H1 (cell line): ENCODE data around the gene OMA1. TPM values are rescaled to one million over a fixed set of nuclear protein-coding genes. Genes with fewer than 3 reads are reported as not detected.

Source experiments
- ASH2L ChIP-seq: fragments of 200-600, 300-600 bp; sonication (generic); IDR thresholded peaks from one replicate; pipeline ENCODE4 v1.7.1; 2017; ENCODE audit warnings: low read length
- BACH1 ChIP-seq: IDR thresholded peaks from 2 replicates; pipeline ENCODE4 v1.6.1; 2012; ENCODE audit warnings: low read length, improper control_type of control experiment
- BCL11A ChIP-seq, 2 experiments: IDR thresholded peaks; one replicate each; pipeline ENCODE4 v1.6.1; 2011; ENCODE audit warnings: low read depth in 2 of 2, low read length in 2 of 2, mild to moderate bottlenecking in 2 of 2
- CBX8 ChIP-seq: fragments of 300-800, 300-1000 bp; sonication (generic); IDR thresholded peaks from 2 replicates; pipeline ENCODE4 v1.7.1; 2016; ENCODE audit warnings: low read depth, low read length, borderline replicate concordance
- CEBPB ChIP-seq: IDR thresholded peaks from 2 replicates; pipeline ENCODE4 v1.6.1; 2012; ENCODE audit warnings: low read depth, low read length
- CHD1 ChIP-seq: IDR thresholded peaks from 2 replicates; pipeline ENCODE4 v1.6.1; 2012; ENCODE audit warnings: low read depth, low read length, improper control_type of control experiment
- CHD2 ChIP-seq: IDR thresholded peaks from 2 replicates; pipeline ENCODE4 v1.6.1; 2012; ENCODE audit warnings: low read length, improper control_type of control experiment
- CREB1 ChIP-seq: IDR thresholded peaks from 2 replicates; pipeline ENCODE4 v1.6.1; 2012; ENCODE audit warnings: inconsistent platforms
- CTBP2 ChIP-seq: IDR thresholded peaks from 2 replicates; pipeline ENCODE4 v1.7.0; 2011; ENCODE audit warnings: borderline replicate concordance, mild to moderate bottlenecking, moderate library complexity, mixed read lengths, low read length; ENCODE audit not compliant: insufficient read depth, insufficient read length
- EZH2 ChIP-seq: fragments of 200-600 bp; sonication (generic); IDR thresholded peaks from 2 replicates; pipeline ENCODE4 v1.7.1; 2012; ENCODE audit warnings: low read depth, mild to moderate bottlenecking, moderate library complexity, low read length, inconsistent platforms; ENCODE audit not compliant: severe bottlenecking
- GABPA ChIP-seq: IDR thresholded peaks from 2 replicates; pipeline ENCODE4 v1.6.1; 2011; ENCODE audit warnings: mild to moderate bottlenecking, low read length, moderate library complexity, borderline replicate concordance; ENCODE audit not compliant: insufficient read depth
- GTF2F1 ChIP-seq: IDR thresholded peaks from 2 replicates; pipeline ENCODE4 v1.6.1; 2012; ENCODE audit warnings: low read depth, low read length, improper control_type of control experiment, borderline replicate concordance
- HDAC2 ChIP-seq, 2 experiments: fragments of 300-600 bp in 1 of 2; sonication (generic) in 1 of 2; IDR thresholded peaks; 2 replicates each; pipeline ENCODE4 v1.6.1; 2011 to 2012; ENCODE audit warnings: low read depth in 2 of 2, low read length in 2 of 2, mild to moderate bottlenecking in 2 of 2, moderate library complexity in 2 of 2, borderline replicate concordance in 1 of 2, inconsistent platforms in 1 of 2
- JUN ChIP-seq: IDR thresholded peaks from 2 replicates; pipeline ENCODE4 v1.6.1; 2011; ENCODE audit warnings: low read depth, mild to moderate bottlenecking, improper control_type of control experiment, low read length
- KDM1A ChIP-seq: fragments of 200-600, 300-600 bp; sonication (generic); IDR thresholded peaks from 2 replicates; pipeline ENCODE4 v1.7.1; 2016; ENCODE audit warnings: mild to moderate bottlenecking, low read length, borderline replicate concordance
- NANOG ChIP-seq: IDR thresholded peaks from 2 replicates; pipeline ENCODE4 v1.6.1; 2011; ENCODE audit warnings: low read length, low read depth, mild to moderate bottlenecking, inconsistent platforms; ENCODE audit not compliant: insufficient read depth, poor library complexity, severe bottlenecking
- POLR2A ChIP-seq, 2 experiments: IDR thresholded peaks; 1 replicate in 1 of 2; 2 replicates in 1 of 2; pipeline ENCODE4 v1.6.1; 2011; ENCODE audit warnings: low read depth in 2 of 2, low read length in 2 of 2, mild to moderate bottlenecking in 2 of 2; ENCODE audit errors: control extremely low read depth in 1 of 2
- POLR2AphosphoS5 ChIP-seq: IDR thresholded peaks from 2 replicates; pipeline ENCODE4 v1.6.1; 2011; ENCODE audit warnings: low read depth, low read length
- RBBP5 ChIP-seq: IDR thresholded peaks from 2 replicates; pipeline ENCODE4 v1.7.1; 2012; ENCODE audit warnings: low read depth, mild to moderate bottlenecking, inconsistent platforms, low read length, moderate library complexity, borderline replicate concordance
- SP4 ChIP-seq: IDR thresholded peaks from 2 replicates; pipeline ENCODE4 v1.6.1; 2012; ENCODE audit warnings: low read length, inconsistent platforms
- SUZ12 ChIP-seq: fragments of 200-600 bp; sonication (generic); IDR thresholded peaks from 2 replicates; pipeline ENCODE4 v1.6.1; 2012; ENCODE audit warnings: mild to moderate bottlenecking, inconsistent platforms, low read length, moderate library complexity, mixed read lengths
- polyA plus RNA-seq, 7 experiments: library from polyadenylated mRNA; depleted of rRNA in 3 of 7; stranded (reverse) in 5 of 7; unstranded in 2 of 7; fragments of >200 nt in 5 of 7; fragments of 200-250 nt in 2 of 7; gene quantifications; 1 replicate in 5 of 7; 2 replicates in 1 of 7; 4 replicates in 1 of 7; pipeline versions ENCODE4 v1.2.1 to v1.2.3, GENCODE V29; 2011 to 2013; ENCODE audit warnings: missing spikeins in 2 of 7, mixed read lengths in 2 of 7
- total RNA-seq: library from RNA; stranded (reverse); fragmentation: NEBNext Ultra II Directional; extraction: Animal tissue kit (Norgen Biotek cat#: 25700); gene quantifications from 2 replicates; pipeline ENCODE4 v1.2.1, GENCODE V29; 2021
- TF ChIP-seq, protein P1 (sequence below): IDR thresholded peaks from 2 replicates; pipeline ENCODE4 v1.6.1; 2012; ENCODE audit warnings: low read length, inconsistent platforms

OMA1 gene
- total and polyA plus RNA-seq, 2 of the 8 experiments (the other 6 are each of a cell fraction or from before 2014, with no cell fraction given) = 7.7 to 11.7 TPM

DNA sequence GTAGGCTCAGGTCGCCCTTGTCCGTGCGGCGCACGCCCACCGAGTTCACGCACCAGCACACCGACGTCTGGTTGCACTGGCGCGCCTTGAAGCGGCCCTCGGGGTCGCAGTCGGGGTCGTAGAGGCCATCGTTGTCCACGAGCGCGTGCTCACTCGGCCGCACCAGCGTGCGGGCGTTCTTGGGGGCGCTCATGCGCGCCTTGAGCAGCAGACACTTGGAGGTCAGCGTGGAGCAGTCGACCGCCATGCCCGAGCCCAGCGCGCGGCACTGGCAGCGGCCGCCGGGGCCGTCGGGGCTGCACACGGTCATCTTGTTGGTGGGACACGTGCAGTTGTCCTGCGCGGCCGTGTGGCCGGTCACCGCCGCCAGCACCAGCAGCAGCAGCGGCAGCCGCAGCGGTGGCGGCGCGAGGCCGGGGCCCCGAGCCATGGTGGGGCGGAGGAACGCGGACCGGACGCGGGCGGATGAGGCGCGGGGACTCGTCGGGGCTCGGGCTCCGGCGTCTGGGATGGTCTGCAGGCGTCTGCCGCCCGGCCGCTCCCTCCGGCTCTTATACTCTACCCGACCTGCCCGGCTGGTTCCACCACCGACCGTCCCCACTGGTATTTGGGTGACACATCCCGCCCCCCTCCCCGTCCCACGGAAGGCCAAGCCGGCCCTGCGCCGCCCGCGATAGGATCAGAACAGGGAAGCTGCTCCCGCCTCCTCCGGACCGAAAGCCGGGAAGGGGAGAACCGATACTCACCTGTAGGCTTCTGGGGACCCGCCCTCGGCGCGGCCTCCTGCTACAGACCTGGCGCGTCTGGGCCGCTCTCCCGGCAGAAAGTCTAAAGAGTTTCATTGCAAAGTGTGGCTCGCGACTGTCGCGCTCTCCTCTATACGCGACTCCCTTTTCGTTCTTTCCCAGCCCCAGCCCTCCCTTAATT is 30.5 kb upstream of the OMA1 start, which contains the start of gene TACSTD2 (continued):
- TF ChIP-seq, protein P1, sequence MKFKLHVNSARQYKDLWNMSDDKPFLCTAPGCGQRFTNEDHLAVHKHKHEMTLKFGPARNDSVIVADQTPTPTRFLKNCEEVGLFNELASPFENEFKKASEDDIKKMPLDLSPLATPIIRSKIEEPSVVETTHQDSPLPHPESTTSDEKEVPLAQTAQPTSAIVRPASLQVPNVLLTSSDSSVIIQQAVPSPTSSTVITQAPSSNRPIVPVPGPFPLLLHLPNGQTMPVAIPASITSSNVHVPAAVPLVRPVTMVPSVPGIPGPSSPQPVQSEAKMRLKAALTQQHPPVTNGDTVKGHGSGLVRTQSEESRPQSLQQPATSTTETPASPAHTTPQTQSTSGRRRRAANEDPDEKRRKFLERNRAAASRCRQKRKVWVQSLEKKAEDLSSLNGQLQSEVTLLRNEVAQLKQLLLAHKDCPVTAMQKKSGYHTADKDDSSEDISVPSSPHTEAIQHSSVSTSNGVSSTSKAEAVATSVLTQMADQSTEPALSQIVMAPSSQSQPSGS = no peak
- TF ChIP-seq CTBP2 = no peak
- peak; percentile 17; the same call in 1 of the 2 replicates for TF ChIP-seq CREB1
- peak; percentile 70 for TF ChIP-seq EZH2
- TF ChIP-seq BCL11A (IDR thresholded peaks at IDR 0.05; ENCODE audit: low read depth in 2 of 2, low read length in 2 of 2) = no peak
- peak; percentile 58; the same call in 1 of the 2 replicates for TF ChIP-seq SUZ12
- no peak for TF ChIP-seq SP4
- no peak for TF ChIP-seq JUN
- TF ChIP-seq RBBP5 = peak; percentile 76; the same call in 1 of the 2 replicates
- TF ChIP-seq CHD1 = no peak
- TF ChIP-seq ASH2L = no peak
- no peak for TF ChIP-seq NANOG
- no peak for TF ChIP-seq GTF2F1
- 0 out of 2 replicates have a peak, but pooled peaks have one; percentile 13 for TF ChIP-seq BACH1
- TF ChIP-seq CBX8 = no peak
- TF ChIP-seq POLR2A (IDR thresholded peaks at IDR 0.05; ENCODE audit: control extremely low read depth in 1 of 2, low read depth in 2 of 2, low read length in 2 of 2) = peak in 1 of 2 experiments; percentile 76; a peak in 2 of 3 replicates
- 0 out of 4 replicates have a peak, but pooled peaks of 1 of the 2 experiments have one; percentile 58 for TF ChIP-seq HDAC2 (IDR thresholded peaks at IDR 0.05; ENCODE audit: borderline replicate concordance in 1 of 2, low read depth in 2 of 2, low read length in 2 of 2)
- TF ChIP-seq KDM1A = peak; percentile 48; the same call in 1 of the 2 replicates
- no peak for TF ChIP-seq POLR2AphosphoS5
- TF ChIP-seq GABPA = no peak; the same call in 1 of the 2 replicates
- TF ChIP-seq CEBPB = no peak
- peak; percentile 53; the same call in 1 of the 2 replicates for TF ChIP-seq CHD2
